GM23338 (cell line): ENCODE measurements around the gene TRAIP. TPM values are rescaled to one million over a fixed set of nuclear protein-coding genes. Genes with fewer than 3 reads are reported as not detected.

ENCODE experiments used
- ATAC-seq: fragments of 200-7000 bp; cut with Tn5 transposase; 3 replicates; pipeline ENCODE4 v1.9.1; 2020
- DNase-seq: peaks from one replicate; pipeline ENCODE4 v3.0.0-alpha.2; 2015; ENCODE audit warnings: low spot score
- H2AFZ ChIP-seq: fragments of 200-600 bp; sonication (generic); 2 replicates; pipeline ENCODE4 v1.8.0; 2016; ENCODE audit warnings: antibody characterized with exemption, mild to moderate bottlenecking, moderate library complexity
- H3F3A ChIP-seq: fragments of 200-600 bp; sonication (generic); replicated peaks from 2 replicates; pipeline ENCODE4 v1.8.0; 2017; ENCODE audit warnings: antibody characterized with exemption, mixed run types, low read depth
- H3K27ac ChIP-seq: fragments of 200-600 bp; sonication (generic); 2 replicates; pipeline ENCODE4 v1.6.1; 2016; ENCODE audit warnings: low read depth
- H3K27me3 ChIP-seq: fragments of 200-600 bp; sonication (generic); 2 replicates; pipeline ENCODE4 v1.8.0; 2016; ENCODE audit warnings: mild to moderate bottlenecking, mixed run types, moderate library complexity; ENCODE audit not compliant: insufficient read depth
- H3K36me3 ChIP-seq: fragments of 200-600 bp; sonication (generic); 2 replicates; pipeline ENCODE4 v1.8.0; 2016; ENCODE audit warnings: mild to moderate bottlenecking; ENCODE audit not compliant: insufficient read depth
- H3K4me1 ChIP-seq: fragments of 200-600 bp; sonication (generic); 2 replicates; pipeline ENCODE4 v1.8.0; 2016; ENCODE audit warnings: mild to moderate bottlenecking, moderate library complexity; ENCODE audit not compliant: insufficient read depth
- H3K4me2 ChIP-seq: fragments of 200-600 bp; sonication (generic); 2 replicates; pipeline ENCODE4 v1.7.1; 2017; ENCODE audit warnings: mixed run types
- H3K4me3 ChIP-seq: fragments of 200-600 bp; sonication (generic); 2 replicates; pipeline ENCODE4 v1.6.1; 2016; ENCODE audit warnings: mixed run types
- H3K79me2 ChIP-seq: fragments of 200-600 bp; sonication (generic); replicated peaks from 2 replicates; pipeline ENCODE4 v1.8.0; 2017; ENCODE audit warnings: mild to moderate bottlenecking; ENCODE audit not compliant: insufficient read depth
- H3K9me2 ChIP-seq: fragments of 200-600 bp; sonication (generic); 2 replicates; pipeline ENCODE4 v1.8.0; 2017; ENCODE audit not compliant: insufficient read depth
- H4K20me1 ChIP-seq: fragments of 200-600 bp; sonication (generic); replicated peaks from 2 replicates; pipeline ENCODE4 v1.8.0; 2017; ENCODE audit warnings: mild to moderate bottlenecking; ENCODE audit not compliant: insufficient read depth
- H3K27ac Mint-ChIP-seq: 2 replicates; pipeline ENCODE4 v1.8.0; 2020; ENCODE audit warnings: inconsistent platforms, mild to moderate bottlenecking, moderate library complexity, mixed read lengths
- H3K27me3 Mint-ChIP-seq: 3 replicates; pipeline ENCODE4 v1.8.0; 2022; ENCODE audit warnings: low read depth, mild to moderate bottlenecking, moderate library complexity, mixed read lengths, inconsistent platforms; ENCODE audit not compliant: insufficient read depth, poor library complexity
- H3K36me3 Mint-ChIP-seq: 3 replicates; pipeline ENCODE4 v1.8.0; 2021; ENCODE audit warnings: low read depth, mild to moderate bottlenecking, inconsistent platforms, moderate library complexity, mixed read lengths
- H3K4me1 Mint-ChIP-seq: 3 replicates; pipeline ENCODE4 v1.8.0; 2020; ENCODE audit warnings: mild to moderate bottlenecking, inconsistent platforms, mixed read lengths
- H3K4me3 Mint-ChIP-seq: 3 replicates; pipeline ENCODE4 v1.8.0; 2021; ENCODE audit warnings: moderate library complexity, mild to moderate bottlenecking, inconsistent platforms, mixed read lengths
- H3K9me3 Mint-ChIP-seq: 3 replicates; pipeline ENCODE4 v1.8.0; 2020; ENCODE audit warnings: moderate library complexity, mild to moderate bottlenecking, inconsistent platforms, mixed read lengths
- CREB1 ChIP-seq: fragments of 250-450 bp; sonication (Bioruptor Pico); IDR thresholded peaks from 2 replicates; pipeline ENCODE4 v1.5.0; 2020; ENCODE audit warnings: low read depth, mild to moderate bottlenecking, moderate library complexity
- CTCF ChIP-seq, 2 experiments: fragments of 200-600 bp in 1 of 2; sonication (generic) in 1 of 2; conservative IDR thresholded peaks; 2 replicates each; pipeline versions ENCODE4 v1.5.1 to v1.6.1; 2016 to 2017; ENCODE audit warnings: antibody characterized with exemption in 2 of 2, low read depth in 2 of 2, mild to moderate bottlenecking in 2 of 2, moderate library complexity in 1 of 2
- ETS1 ChIP-seq: IDR thresholded peaks from 2 replicates; pipeline ENCODE4 v1.6.1; 2016; ENCODE audit warnings: antibody characterized with exemption
- EZH2 ChIP-seq: fragments of 200-600 bp; sonication (generic); IDR thresholded peaks from one replicate; pipeline ENCODE4 v1.8.0; 2017; ENCODE audit warnings: antibody characterized with exemption, mild to moderate bottlenecking, low read depth; ENCODE audit not compliant: unreplicated experiment
- EZH2phosphoT487 ChIP-seq: fragments of 200-600 bp; sonication (generic); IDR thresholded peaks from one replicate; pipeline ENCODE4 v1.8.1; 2018; ENCODE audit warnings: antibody characterized with exemption; ENCODE audit not compliant: unreplicated experiment
- JUNB ChIP-seq: IDR thresholded peaks from one replicate; pipeline ENCODE4 v1.6.1; 2016; ENCODE audit warnings: antibody characterized with exemption; ENCODE audit not compliant: unreplicated experiment
- NANOG ChIP-seq: IDR thresholded peaks from 2 replicates; pipeline ENCODE4 v1.6.1; 2016; ENCODE audit warnings: antibody characterized with exemption, borderline replicate concordance
- POLR2AphosphoS5 ChIP-seq: IDR thresholded peaks from 2 replicates; pipeline ENCODE4 v1.6.1; 2016; ENCODE audit warnings: antibody characterized with exemption, low read depth
- REST ChIP-seq: IDR thresholded peaks from one replicate; pipeline ENCODE4 v1.6.1; 2018; ENCODE audit warnings: antibody characterized with exemption; ENCODE audit not compliant: unreplicated experiment
- ZNF114 ChIP-seq: fragments of 250-450 bp; sonication (Bioruptor Pico); IDR thresholded peaks from 2 replicates; pipeline ENCODE4 v1.5.0; 2020; ENCODE audit warnings: mild to moderate bottlenecking, moderate library complexity
- ZNF331 ChIP-seq: fragments of 250-450 bp; sonication (Bioruptor Pico); IDR thresholded peaks from 2 replicates; pipeline ENCODE4 v1.5.0; 2020; ENCODE audit warnings: low read depth, mild to moderate bottlenecking, moderate library complexity
- polyA plus RNA-seq: library from polyadenylated mRNA; unstranded; fragments of >200 nt; fragmentation: Nextera tagmentation; extraction: Ambion mirVana; gene quantifications from 2 replicates; pipeline ENCODE4 v1.2.1, GENCODE V29; 2016
- total RNA-seq: library from RNA; depleted of rRNA; stranded (reverse); fragments of >200 nt; shearing (Covaris generic); gene quantifications from 2 replicates; pipeline ENCODE4 v1.2.3, GENCODE V29; 2014

TRAIP gene
- total and polyA plus RNA-seq, 2 experiments from 2014 or later, result 15.3 to 16.6 TPM

GRCh38 chr3:49879721-49880120 lies 23.4 kb upstream of the TRAIP start:
- Histone ChIP-seq H3K9me2 (no peaks in the 10 kb centered on the region), H3K27me3 (no peaks in the 10 kb centered on the region), H3K79me2 (no peaks in the 10 kb centered on the region), H4K20me1 (no peaks in the 10 kb centered on the region), H3K36me3 (no peaks in the 10 kb centered on the region), H3F3A (0 out of 2 replicates have a peak, but pooled peaks cover 4% of the 10 kb centered on the region), H3K4me2 (no peak overlapping the region), H2AFZ (no peak overlapping the region), H3K4me1 (peaks cover 23% of the 10 kb centered on the region), H3K4me3 (no peak overlapping the region), H3K27ac (no peak overlapping the region)
- no peak for TF ChIP-seq JUNB
- no peak for TF ChIP-seq REST
- no peak for TF ChIP-seq CREB1
- TF ChIP-seq CTCF (conservative IDR thresholded peaks at IDR 0.05; ENCODE audit: low read depth in 2 of 2), result no peak
- no peak for TF ChIP-seq ETS1
- no peak for TF ChIP-seq ZNF331 (CRISPR knock-in tag)
- TF ChIP-seq EZH2phosphoT487, result no peak
- no peak for TF ChIP-seq NANOG
- TF ChIP-seq POLR2AphosphoS5, result no peak
- Mint-ChIP-seq H3K27me3 (peaks cover 11% of the 10 kb centered on the region), H3K9me3 (no peaks in the 10 kb centered on the region; the same call in 2 of the 3 replicates), H3K27ac (no peak overlapping the region), H3K36me3 (no peaks in the 10 kb centered on the region), H3K4me3 (no peak overlapping the region), H3K4me1 (peaks cover 29% of the 10 kb centered on the region)
- no peak for ATAC-seq
- DNase-seq, result no peak

- peaks cover 11% of the 10 kb centered on the region for H3K27me3 Mint-ChIP-seq
- Histone ChIP-seq H2AFZ (no peak overlapping the region), H3K4me3 (no peak overlapping the region), H3K27me3 (no peaks in the 10 kb centered on the region), H3K36me3 (no peaks in the 10 kb centered on the region), H3K9me2 (no peaks in the 10 kb centered on the region), H3F3A (0 out of 2 replicates have a peak, but pooled peaks cover 4% of the 10 kb centered on the region), H4K20me1 (no peaks in the 10 kb centered on the region), H3K4me2 (no peak overlapping the region), H3K27ac (no peak overlapping the region), H3K79me2 (no peaks in the 10 kb centered on the region), H3K4me1 (peaks cover 23% of the 10 kb centered on the region)
- ATAC-seq, result no peak
- no peak overlapping the region for H3K27ac Mint-ChIP-seq
- no peaks in the 10 kb centered on the region for H3K36me3 Mint-ChIP-seq
- H3K4me1 Mint-ChIP-seq, result peaks cover 29% of the 10 kb centered on the region
- H3K4me3 Mint-ChIP-seq, result no peak overlapping the region
- no peak for DNase-seq
- H3K9me3 Mint-ChIP-seq, result no peaks in the 10 kb centered on the region; the same call in 2 of the 3 replicates
- no peak for TF ChIP-seq REST
- TF ChIP-seq ZNF114 (CRISPR knock-in tag), result no peak
- TF ChIP-seq NANOG, result no peak
- no peak for TF ChIP-seq EZH2phosphoT487
- no peak for TF ChIP-seq POLR2AphosphoS5
- no peak for TF ChIP-seq EZH2
- no peak for TF ChIP-seq ZNF331 (CRISPR knock-in tag)
These were observed 22.3 kb upstream of the TRAIP start for GRCh38 chr3:49878686-49879085.
